Measurements from ENCODE around the gene TTC3.
A peak's percentile ranks its signal among the peaks of the same experiment; 100 is the strongest.

TTC3 gene

GRCh38 chr21:37193006-37193405 lies 120.0 kb downstream of the TTC3 start:
- no peak for DNase-seq (ENCODE audit: low read depth in 1 of 2, low spot score in 1 of 2)

- no peak for DNase-seq (ENCODE audit: low read depth in 1 of 2, low spot score in 1 of 2)
These were observed 120.6 kb downstream of the TTC3 start for GRCh38 chr21:37193676-37194075.

- no peak for DNase-seq (ENCODE audit: low read depth in 1 of 2, low spot score in 1 of 2)
These were observed 122.0 kb downstream of the TTC3 start for GRCh38 chr21:37195059-37195458.

- DNase-seq (ENCODE audit: low read depth in 1 of 2, low spot score in 1 of 2): no peak
These were observed 122.6 kb downstream of the TTC3 start for GRCh38 chr21:37195610-37196009.

GRCh38 chr21:37196847-37197246 lies 123.8 kb downstream of the TTC3 start:
- DNase-seq (ENCODE audit: low read depth in 1 of 2, low spot score in 1 of 2): no peak

- DNase-seq (ENCODE audit: low read depth in 1 of 2, low spot score in 1 of 2): no peak
These were observed 124.7 kb downstream of the TTC3 start for GRCh38 chr21:37197746-37198145.

GRCh38 chr21:37199057-37199924 lies 126.2 kb downstream of the TTC3 start:
- DNase-seq (ENCODE audit: low read depth in 1 of 2, low spot score in 1 of 2): no peak

GRCh38 chr21:37200641-37201480 lies 127.8 kb downstream of the TTC3 start:
- DNase-seq (ENCODE audit: low read depth in 1 of 2, low spot score in 1 of 2): no peak

GRCh38 chr21:37202221-37203110 lies 129.4 kb downstream of the TTC3 start:
- no peak for DNase-seq (ENCODE audit: low read depth in 1 of 2, low spot score in 1 of 2)

- no peak for DNase-seq (ENCODE audit: low read depth in 1 of 2, low spot score in 1 of 2)
These were observed 131.5 kb downstream of the TTC3 start for GRCh38 chr21:37204580-37204979.

GRCh38 chr21:37206496-37206895 lies 133.4 kb downstream of the TTC3 start:
- no peak for DNase-seq (ENCODE audit: low read depth in 1 of 2, low spot score in 1 of 2)

- DNase-seq (ENCODE audit: low read depth in 1 of 2, low spot score in 1 of 2): no peak
These were observed 134.5 kb downstream of the TTC3 start for GRCh38 chr21:37207441-37208009.

- DNase-seq (ENCODE audit: low read depth in 1 of 2, low spot score in 1 of 2): no peak
These were observed 135.1 kb downstream of the TTC3 start for GRCh38 chr21:37208056-37208721.

- no peak for DNase-seq (ENCODE audit: low read depth in 1 of 2, low spot score in 1 of 2)
These were observed 135.7 kb downstream of the TTC3 start for GRCh38 chr21:37208741-37209225.

- no peak for DNase-seq (ENCODE audit: low read depth in 1 of 2, low spot score in 1 of 2)
These were observed 137.1 kb downstream of the TTC3 start for GRCh38 chr21:37210130-37210529.

- DNase-seq (ENCODE audit: low read depth in 1 of 2, low spot score in 1 of 2): no peak
These were observed 137.7 kb downstream of the TTC3 start for GRCh38 chr21:37210799-37211198.

GRCh38 chr21:37214952-37215351 lies 141.9 kb downstream of the TTC3 start:
- no peak for DNase-seq (ENCODE audit: low read depth in 1 of 2, low spot score in 1 of 2)

GRCh38 chr21:37219761-37220432 lies 146.8 kb downstream of the TTC3 start:
- DNase-seq (ENCODE audit: low read depth in 1 of 2, low spot score in 1 of 2): no peak

GRCh38 chr21:37220433-37220980 lies 147.5 kb downstream of the TTC3 start:
- peak; percentile 7 to 21 for DNase-seq (ENCODE audit: low read depth in 1 of 2, low spot score in 1 of 2)
